GM13977 (cell line): ENCODE measurements around the gene ANXA2.

Source experiments
- DNase-seq: peaks from one replicate; pipeline ENCODE4 v3.0.0; 2012; ENCODE audit warnings: low spot score
- in situ Hi-C: fragments of 300-500 bp; cut with MboI; formaldehyde crosslinking; loops from one replicate; pipeline ENCODE4 v1.12.0; 2022; ENCODE audit warnings: low sequenced_read_pairs, low pct_unique_long_range_greater_than_20kb, mixed read lengths, inconsistent platforms; ENCODE audit not compliant: unreplicated experiment
- TF ChIP-seq, protein P1 (sequence below): IDR thresholded peaks from 2 replicates; pipeline ENCODE4 v1.5.1; 2012; ENCODE audit warnings: mild to moderate bottlenecking, control low read depth; ENCODE audit not compliant: insufficient read depth; ENCODE audit errors: extremely low read depth, missing control alignments

Gene ANXA2

DNA sequence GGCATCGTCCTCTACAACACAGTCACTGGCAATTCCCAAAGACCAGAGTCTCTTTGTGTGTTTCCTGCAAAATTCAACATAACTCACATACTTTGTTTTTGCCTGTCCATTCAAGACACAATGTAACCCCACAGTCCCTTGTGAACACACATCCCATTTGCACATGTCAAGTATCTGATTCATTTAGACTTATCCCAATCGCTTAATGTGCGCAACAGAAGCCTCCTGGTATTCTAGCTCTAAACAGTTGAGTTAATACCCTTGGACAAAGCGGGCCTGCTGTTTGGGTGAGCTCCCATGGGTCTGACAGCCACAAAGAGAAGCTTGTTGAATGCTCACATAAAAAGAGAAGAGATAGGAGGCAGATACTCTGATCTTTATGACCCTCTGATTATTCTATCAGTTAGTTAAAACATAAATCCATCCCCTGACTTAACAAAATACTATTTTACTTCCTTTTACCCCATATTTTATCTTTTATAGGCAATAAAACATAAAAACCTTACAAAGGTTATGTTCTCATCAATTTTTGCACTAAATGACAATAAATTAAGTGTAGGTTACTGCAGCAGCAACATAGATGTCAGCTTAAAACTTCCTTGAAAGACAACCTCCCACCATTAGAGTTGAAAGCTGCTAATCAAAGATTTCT lies 79.4 kb downstream of the ANXA2 start:
- in situ Hi-C loops, result no loop called here
- TF ChIP-seq, protein P1, sequence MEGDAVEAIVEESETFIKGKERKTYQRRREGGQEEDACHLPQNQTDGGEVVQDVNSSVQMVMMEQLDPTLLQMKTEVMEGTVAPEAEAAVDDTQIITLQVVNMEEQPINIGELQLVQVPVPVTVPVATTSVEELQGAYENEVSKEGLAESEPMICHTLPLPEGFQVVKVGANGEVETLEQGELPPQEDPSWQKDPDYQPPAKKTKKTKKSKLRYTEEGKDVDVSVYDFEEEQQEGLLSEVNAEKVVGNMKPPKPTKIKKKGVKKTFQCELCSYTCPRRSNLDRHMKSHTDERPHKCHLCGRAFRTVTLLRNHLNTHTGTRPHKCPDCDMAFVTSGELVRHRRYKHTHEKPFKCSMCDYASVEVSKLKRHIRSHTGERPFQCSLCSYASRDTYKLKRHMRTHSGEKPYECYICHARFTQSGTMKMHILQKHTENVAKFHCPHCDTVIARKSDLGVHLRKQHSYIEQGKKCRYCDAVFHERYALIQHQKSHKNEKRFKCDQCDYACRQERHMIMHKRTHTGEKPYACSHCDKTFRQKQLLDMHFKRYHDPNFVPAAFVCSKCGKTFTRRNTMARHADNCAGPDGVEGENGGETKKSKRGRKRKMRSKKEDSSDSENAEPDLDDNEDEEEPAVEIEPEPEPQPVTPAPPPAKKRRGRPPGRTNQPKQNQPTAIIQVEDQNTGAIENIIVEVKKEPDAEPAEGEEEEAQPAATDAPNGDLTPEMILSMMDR, result no peak
- DNase-seq, result no peak

- in situ Hi-C loops, result no loop called here
- DNase-seq, result no peak
- TF ChIP-seq, protein P1, result no peak
Observed at GRCh38 chr15:60316961-60317360, 80.8 kb downstream of the ANXA2 start.

DNA sequence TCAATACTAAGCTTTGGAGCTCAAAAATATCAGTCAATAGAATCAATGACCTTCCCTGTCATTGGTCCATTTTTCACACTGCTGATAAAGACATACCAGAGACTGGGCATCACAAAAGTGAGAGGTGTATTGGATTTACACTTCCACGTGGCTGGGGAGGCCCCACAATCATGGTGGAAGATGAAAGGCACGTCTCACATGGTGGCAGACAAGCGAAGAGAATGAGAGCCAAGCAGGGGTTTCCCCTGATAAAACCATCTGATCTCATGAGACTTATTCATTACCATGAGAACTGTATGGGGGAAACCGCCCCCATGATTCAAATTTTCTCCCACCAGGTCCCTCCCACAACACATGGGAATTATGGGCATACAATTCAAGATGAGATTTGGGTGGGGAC lies 81.9 kb downstream of the ANXA2 start:
- DNase-seq, result no peak
- in situ Hi-C loops, result no loop called here
- TF ChIP-seq, protein P1, result no peak

DNA sequence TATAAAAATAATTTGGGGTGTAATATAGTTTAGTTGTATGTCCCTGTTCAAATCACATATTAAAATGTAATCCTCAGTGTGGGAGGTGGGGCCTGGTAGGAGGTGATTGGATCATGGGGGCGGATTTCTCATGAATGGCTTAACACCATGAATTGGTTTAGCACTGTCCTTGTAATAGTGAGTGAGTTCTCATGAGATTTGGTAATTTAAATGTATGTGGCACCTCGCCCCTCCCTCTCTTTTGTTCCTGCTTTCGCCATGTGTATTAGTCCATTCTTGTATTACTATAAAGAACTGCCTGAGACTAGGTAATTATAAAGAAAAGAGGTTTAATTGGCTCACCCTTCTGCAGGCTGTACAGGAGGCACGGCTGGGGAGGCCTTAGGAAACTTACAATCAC lies 83.9 kb downstream of the ANXA2 start:
- in situ Hi-C loops, result no loop called here
- DNase-seq, result no peak
- TF ChIP-seq, protein P1, result no peak

GRCh38 chr15:60307034-60307433 lies 90.8 kb downstream of the ANXA2 start:
- DNase-seq, result no peak
- TF ChIP-seq, protein P1, result no peak
- in situ Hi-C loops, result no loop called here

- in situ Hi-C loops, result no loop called here
- DNase-seq, result no peak
- TF ChIP-seq, protein P1, result no peak
Observed at GRCh38 chr15:60301024-60301423, 96.8 kb downstream of the ANXA2 start.
